OCI-LY7 (cell line): ENCODE data around the gene INTU. TPM values are rescaled to one million over a fixed set of nuclear protein-coding genes. Genes with fewer than 3 reads are reported as not detected.
"Not testable (repeated sequence)": the region's sequence is repeated elsewhere in the genome, so short reads cannot be mapped to it uniquely, and the experiment has no call there.

Experiments
- BruUV-seq: library from RNA; stranded (reverse); fragments of 400-500 nt; replicated peaks from 2 replicates; lab custom pipeline; 2021; lab: Mats Ljungman, UMichigan
- CTCF ChIA-PET: fragments of 300-600 bp; sonication (Branson Sonifier 250); formaldehyde crosslinking; loops from one replicate; lab custom pipeline; 2022; ENCODE audit warnings: antibody characterized with exemption; ENCODE audit not compliant: unreplicated experiment; lab: Charles Lee
- POLR2A ChIA-PET: fragments of 300-600 bp; sonication (Branson Sonifier 250); formaldehyde crosslinking; loops from one replicate; lab custom pipeline; 2022; ENCODE audit warnings: antibody characterized with exemption; lab: Charles Lee
- DNase-seq: peaks from one replicate; pipeline ENCODE4 v3.0.0-alpha.2; 2015; ENCODE audit warnings: low spot score
- H2AFZ ChIP-seq: fragments of 200-600 bp; sonication (generic), shearing (Covaris generic); 2 replicates; pipeline ENCODE4 v1.6.1; 2014; ENCODE audit warnings: mild to moderate bottlenecking, antibody characterized with exemption, low read length, moderate library complexity
- H3K27ac ChIP-seq: fragments of 200-600 bp; sonication (generic); 2 replicates; pipeline ENCODE4 v1.5.1; 2014; ENCODE audit warnings: mixed run types, low read depth, mild to moderate bottlenecking, moderate library complexity, low read length, inconsistent platforms; ENCODE audit not compliant: poor library complexity, severe bottlenecking
- H3K36me3 ChIP-seq: fragments of 200-600 bp; sonication (generic); 2 replicates; pipeline ENCODE4 v1.6.1; 2014; ENCODE audit warnings: mild to moderate bottlenecking, antibody characterized with exemption, low read length, moderate library complexity, mixed read lengths; ENCODE audit not compliant: insufficient read depth
- H3K4me1 ChIP-seq: fragments of 200-600 bp; sonication (generic); 2 replicates; pipeline ENCODE4 v1.5.1; 2014; ENCODE audit warnings: mild to moderate bottlenecking, low read length; ENCODE audit not compliant: insufficient read depth, poor library complexity, severe bottlenecking
- H3K4me2 ChIP-seq: fragments of 200-600 bp; sonication (generic); 2 replicates; pipeline ENCODE4 v1.6.1; 2014; ENCODE audit warnings: mild to moderate bottlenecking, low read length
- H3K4me3 ChIP-seq: fragments of 200-600 bp; sonication (generic); 2 replicates; pipeline ENCODE4 v1.5.1; 2014; ENCODE audit warnings: mild to moderate bottlenecking, low read depth, low read length; ENCODE audit not compliant: poor library complexity, severe bottlenecking
- H3K79me2 ChIP-seq: fragments of 200-600 bp; sonication (generic); 2 replicates; pipeline ENCODE4 v1.6.1; 2016; ENCODE audit warnings: low read depth, mild to moderate bottlenecking, low read length, moderate library complexity, mixed read lengths; ENCODE audit not compliant: insufficient read depth
- H3K9me2 ChIP-seq: fragments of 200-600 bp; sonication (generic); 2 replicates; pipeline ENCODE4 v1.6.1; 2016; ENCODE audit warnings: mild to moderate bottlenecking, low read length, mixed read lengths; ENCODE audit not compliant: insufficient read depth
- H3K9me3 ChIP-seq: fragments of 200-600 bp; sonication (generic); 2 replicates; pipeline ENCODE4 v1.6.1; 2014; ENCODE audit warnings: mild to moderate bottlenecking, mixed run types, low read length, mixed read lengths
- H4K20me1 ChIP-seq: fragments of 200-600 bp; sonication (generic); 2 replicates; pipeline ENCODE4 v1.6.1; 2014; ENCODE audit warnings: mild to moderate bottlenecking, antibody characterized with exemption, low read length, moderate library complexity, mixed read lengths; ENCODE audit not compliant: insufficient read depth
- EZH2phosphoT487 ChIP-seq: fragments of 200-600 bp; sonication (generic); IDR thresholded peaks from 2 replicates; pipeline ENCODE4 v1.6.1; 2018; ENCODE audit warnings: low read depth, borderline replicate concordance, mild to moderate bottlenecking, mixed run types, antibody characterized with exemption, low read length, moderate library complexity, mixed read lengths
- intact Hi-C: fragments of 100-400 bp; cut with micrococcal nuclease; formaldehyde crosslinking; loops from one replicate; pipeline ENCODE4 v1.10.0; 2022; ENCODE audit not compliant: unreplicated experiment
- total RNA-seq, 2 experiments: library from RNA; depleted of rRNA in 1 of 2; stranded (reverse); fragments of >200 nt in 1 of 2; shearing (Covaris generic) in 1 of 2; gene quantifications; 2 replicates each; pipeline ENCODE4 v1.2.3, GENCODE V29; 2014 to 2022
- TF ChIP-seq, protein P1 (sequence below): fragments of 200-600 bp; sonication (generic); conservative IDR thresholded peaks from 2 replicates; pipeline ENCODE4 v1.5.1; 2014; ENCODE audit warnings: mild to moderate bottlenecking, antibody characterized with exemption, low read length, moderate library complexity, mixed read lengths

INTU gene
- total RNA-seq, 2 experiments from 2014 or later, result not detected

DNA sequence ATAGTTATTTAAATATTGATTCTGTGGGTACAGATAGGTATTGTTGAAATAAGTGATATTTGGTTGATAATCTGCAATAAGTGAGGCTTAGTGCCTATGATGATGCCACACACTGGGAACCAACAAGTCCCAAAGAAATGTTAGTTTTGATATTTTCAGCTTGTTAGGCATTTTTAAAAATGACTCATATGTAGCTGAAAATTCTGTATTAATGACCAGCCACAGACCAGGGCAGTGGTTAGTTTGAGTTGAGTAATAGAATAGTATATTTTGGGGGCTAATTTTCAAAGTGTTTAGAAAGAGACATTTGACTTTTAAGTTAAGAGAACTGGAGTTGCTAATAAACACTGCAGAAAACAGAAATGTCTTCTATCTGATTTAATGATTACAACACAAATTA lies 9.4 kb downstream of the INTU start:
- TF ChIP-seq, protein P1, sequence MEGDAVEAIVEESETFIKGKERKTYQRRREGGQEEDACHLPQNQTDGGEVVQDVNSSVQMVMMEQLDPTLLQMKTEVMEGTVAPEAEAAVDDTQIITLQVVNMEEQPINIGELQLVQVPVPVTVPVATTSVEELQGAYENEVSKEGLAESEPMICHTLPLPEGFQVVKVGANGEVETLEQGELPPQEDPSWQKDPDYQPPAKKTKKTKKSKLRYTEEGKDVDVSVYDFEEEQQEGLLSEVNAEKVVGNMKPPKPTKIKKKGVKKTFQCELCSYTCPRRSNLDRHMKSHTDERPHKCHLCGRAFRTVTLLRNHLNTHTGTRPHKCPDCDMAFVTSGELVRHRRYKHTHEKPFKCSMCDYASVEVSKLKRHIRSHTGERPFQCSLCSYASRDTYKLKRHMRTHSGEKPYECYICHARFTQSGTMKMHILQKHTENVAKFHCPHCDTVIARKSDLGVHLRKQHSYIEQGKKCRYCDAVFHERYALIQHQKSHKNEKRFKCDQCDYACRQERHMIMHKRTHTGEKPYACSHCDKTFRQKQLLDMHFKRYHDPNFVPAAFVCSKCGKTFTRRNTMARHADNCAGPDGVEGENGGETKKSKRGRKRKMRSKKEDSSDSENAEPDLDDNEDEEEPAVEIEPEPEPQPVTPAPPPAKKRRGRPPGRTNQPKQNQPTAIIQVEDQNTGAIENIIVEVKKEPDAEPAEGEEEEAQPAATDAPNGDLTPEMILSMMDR, result no peak
- BruUV-seq, result no TSS peak
- Histone ChIP-seq H2AFZ (no peak overlapping the region), H3K27ac (no peak overlapping the region), H3K79me2 (no peaks in the 10 kb centered on the region), H3K9me3 (no peaks in the 10 kb centered on the region), H3K4me3 (no peak overlapping the region), H3K9me2 (no peaks in the 10 kb centered on the region), H3K4me1 (no peaks in the 10 kb centered on the region), H3K36me3 (no peaks in the 10 kb centered on the region), H4K20me1 (no peaks in the 10 kb centered on the region), H3K4me2 (no peak overlapping the region)
- ChIA-PET POLR2A (interaction anchor here (0.6 to 1.2 kb wide), 3 partner anchors 10 to 381 kb away, joined by 3 to 4 read pairs (median 3); partner anchors contain the start of gene INTU), CTCF (no interaction called here)
- intact Hi-C loops, result no loop called here
- DNase-seq, result no peak

DNA sequence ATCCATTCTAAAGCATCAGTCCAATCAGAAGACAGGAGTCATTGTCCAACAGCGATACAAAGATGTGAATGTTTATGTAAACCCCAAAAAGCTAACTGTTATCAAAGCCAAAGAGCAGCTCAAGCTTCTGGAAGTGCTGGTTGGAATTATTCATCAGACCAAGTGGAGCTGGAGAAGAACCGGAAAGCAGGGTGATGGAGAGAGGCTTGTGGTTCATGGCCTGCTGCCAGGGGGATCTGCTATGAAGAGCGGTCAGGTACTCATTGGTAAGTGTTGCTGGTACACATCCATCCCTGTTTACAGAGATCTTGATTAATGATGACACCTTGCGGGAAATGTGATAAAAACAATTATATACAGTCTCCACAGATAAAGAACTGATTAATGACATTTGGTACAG lies 11.0 kb downstream of the INTU start:
- DNase-seq, result no peak
- Histone ChIP-seq H3K9me2 (no peaks in the 10 kb centered on the region), H3K4me2 (no peak overlapping the region), H4K20me1 (no peaks in the 10 kb centered on the region), H3K36me3 (no peaks in the 10 kb centered on the region), H3K4me1 (no peaks in the 10 kb centered on the region), H3K4me3 (no peak overlapping the region), H2AFZ (no peak overlapping the region), H3K27ac (no peak overlapping the region), H3K9me3 (no peaks in the 10 kb centered on the region), H3K79me2 (no peaks in the 10 kb centered on the region)
- POLR2A ChIA-PET, result no interaction called here
- CTCF ChIA-PET, result no interaction called here
- intact Hi-C loops, result no loop called here
- no peak for TF ChIP-seq EZH2phosphoT487
- TF ChIP-seq, protein P1, result no peak
- BruUV-seq, result no TSS peak

DNA sequence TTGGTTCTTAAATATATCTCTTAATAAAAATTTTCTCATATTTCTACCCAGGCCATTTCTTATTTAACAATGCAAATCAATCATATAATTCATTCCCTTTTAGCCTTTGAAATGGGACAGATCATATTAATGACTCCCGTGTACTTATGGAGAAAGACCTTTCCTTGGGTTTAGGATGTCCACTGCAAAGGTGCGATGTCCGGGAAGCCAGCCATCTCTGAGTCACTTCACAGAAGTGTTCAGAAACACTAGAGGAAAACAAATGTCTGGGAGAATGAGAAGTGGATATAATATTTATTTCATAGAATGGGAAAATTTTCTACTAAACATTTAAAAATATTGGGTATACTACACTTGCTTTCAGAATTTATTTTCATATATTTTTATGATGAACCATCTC lies 15.3 kb downstream of the INTU start:
- BruUV-seq, result no TSS peak
- POLR2A ChIA-PET, result no interaction called here

DNA sequence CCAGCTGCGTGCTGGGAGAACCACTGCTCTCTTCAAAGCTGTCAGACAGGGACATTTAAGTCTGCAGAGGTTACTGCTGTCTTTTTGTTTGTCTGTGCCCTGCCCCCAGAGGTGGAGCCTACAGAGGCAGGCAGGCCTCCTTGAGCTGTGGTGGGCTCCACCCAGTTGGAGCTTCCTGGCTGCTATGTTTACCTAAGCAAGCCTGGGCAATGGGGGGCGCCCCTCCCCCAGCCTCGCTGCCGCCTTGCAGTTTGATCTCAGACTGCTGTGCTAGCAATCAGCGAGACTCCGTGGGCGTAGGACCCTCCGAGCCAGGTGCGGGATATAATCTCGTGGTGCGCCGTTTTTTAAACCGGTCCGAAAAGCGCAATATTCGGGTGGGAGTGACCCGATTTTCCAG lies 22.8 kb downstream of the INTU start:
- DNase-seq, H3K4me1 ChIP-seq, H3K36me3 ChIP-seq, H3K27ac ChIP-seq, H3K4me3 ChIP-seq, intact Hi-C loops, H2AFZ ChIP-seq, H3K9me2 ChIP-seq, POLR2A ChIA-PET, H3K4me2 ChIP-seq, H3K79me2 ChIP-seq, H4K20me1 ChIP-seq, H3K9me3 ChIP-seq, BruUV-seq, CTCF ChIA-PET: not testable (repeated sequence)

More for the DNA sequence above, 15.3 kb downstream of the INTU start:
- no peaks in the 10 kb centered on the region for H3K79me2 ChIP-seq
- no peak for TF ChIP-seq EZH2phosphoT487
- TF ChIP-seq, protein P1, result no peak
- H3K36me3 ChIP-seq, result no peaks in the 10 kb centered on the region
- H3K9me3 ChIP-seq, result no peaks in the 10 kb centered on the region
- H4K20me1 ChIP-seq, result no peaks in the 10 kb centered on the region
- no peak overlapping the region for H2AFZ ChIP-seq
- no peak overlapping the region for H3K27ac ChIP-seq
- no peak overlapping the region for H3K4me3 ChIP-seq
- no peak overlapping the region for H3K4me2 ChIP-seq
- intact Hi-C loops, result no loop called here
- H3K9me2 ChIP-seq, result no peaks in the 10 kb centered on the region
- CTCF ChIA-PET, result no interaction called here
- H3K4me1 ChIP-seq, result no peaks in the 10 kb centered on the region
- DNase-seq, result no peak
